K562 (cell line): Measurements from ENCODE around the gene CFDP1. TPM values are rescaled to one million over a fixed set of nuclear protein-coding genes. Genes with fewer than 3 reads are reported as not detected.
A peak's percentile ranks its signal among the peaks of the same experiment; 100 is the strongest.

ENCODE experiments used
- ATF7 ChIP-seq: fragments of 450-650 bp; IDR thresholded peaks from 2 replicates; pipeline ENCODE4 v1.7.1; 2014; ENCODE audit warnings: mild to moderate bottlenecking, moderate library complexity
- ELF4 ChIP-seq: fragments of 450-650 bp; formaldehyde crosslinking; IDR thresholded peaks from 2 replicates; pipeline ENCODE4 v1.4.0; 2022; ENCODE audit warnings: missing genetic modification characterization
- FOXJ3 ChIP-seq: sonication (generic); formaldehyde crosslinking; IDR thresholded peaks from 2 replicates; pipeline ENCODE4 v1.4.0; 2020; ENCODE audit warnings: mild to moderate bottlenecking, missing genetic modification reagents
- JUN ChIP-seq, 2 experiments: sonication (generic) in 1 of 2; formaldehyde crosslinking in 1 of 2; IDR thresholded peaks; 2 replicates each; pipeline versions ENCODE4 v1.6.1 to v1.8.0; 2012 to 2022; ENCODE audit warnings: borderline replicate concordance in 2 of 2, mild to moderate bottlenecking in 2 of 2, improper control_type of control experiment in 1 of 2, low read depth in 1 of 2, low read length in 1 of 2, missing genetic modification reagents in 1 of 2
- MEF2D ChIP-seq: conservative IDR thresholded peaks from 2 replicates; pipeline ENCODE4 v1.6.1; 2016; ENCODE audit warnings: low read depth, missing genetic modification characterization, missing compliant biosample characterization
- MGA ChIP-seq: fragments of 450-650 bp; IDR thresholded peaks from 2 replicates; pipeline ENCODE4 v1.6.1; 2016; ENCODE audit warnings: mild to moderate bottlenecking, moderate library complexity
- NR2C1 ChIP-seq, 2 experiments: fragments of 450-650 bp; IDR thresholded peaks; 2 replicates each; pipeline ENCODE4 v1.6.1; 2017; ENCODE audit warnings: mild to moderate bottlenecking in 2 of 2, antibody characterized with exemption in 1 of 2, inconsistent platforms in 1 of 2, missing compliant biosample characterization in 1 of 2, missing genetic modification characterization in 1 of 2
- ZNF589 ChIP-seq: fragments of 200-800 bp; sonication (Bioruptor generic); IDR thresholded peaks from 2 replicates; pipeline ENCODE4 v1.6.1; 2016; ENCODE audit warnings: low read depth, missing genetic modification characterization, missing compliant biosample characterization
- ZNF766 ChIP-seq: fragments of 200-800 bp; sonication (Bioruptor generic); conservative IDR thresholded peaks from 2 replicates; pipeline ENCODE4 v1.6.1; 2016; ENCODE audit warnings: missing genetic modification characterization, missing compliant biosample characterization
- polyA plus RNA-seq, 8 experiments: library from polyadenylated mRNA; depleted of rRNA in 4 of 8; stranded (reverse) in 5 of 8; unstranded in 3 of 8; fragments of >200 nt; fragmentation: Nextera tagmentation in 2 of 8; fragmentation: Illumina TruSeq in 1 of 8; extraction: Ambion mirVana in 2 of 8; extraction: Trizol in 1 of 8; gene quantifications; 2 replicates each; pipeline versions ENCODE4 v1.2.1 to v1.2.3, GENCODE V29; 2011 to 2014; ENCODE audit warnings: inconsistent platforms in 1 of 8, missing spikeins in 1 of 8
- total RNA-seq, 7 experiments: library from RNA; depleted of rRNA in 6 of 7; stranded (reverse); fragments of >200 nt in 6 of 7; fragmentation: Illumina TruSeq in 2 of 7; extraction: Trizol in 2 of 7; gene quantifications; 2 replicates each; pipeline versions ENCODE4 v1.2.1 to v1.2.3, GENCODE V29; 2011 to 2021; ENCODE audit warnings: low replicate concordance in 1 of 7

The CFDP1 gene
- total and polyA plus RNA-seq, 9 of the 15 experiments (the other 6 are each of a cell fraction or from before 2014, with no cell fraction given): 31.5 to 78.4 (median 61.7) TPM

GRCh38 chr16:75305364-75306098, 127.8 kb downstream of the CFDP1 start (continued):
- TF ChIP-seq MGA (peak; percentile 37; the same call in 1 of the 2 replicates), MEF2D (tag) (0 out of 2 replicates have a peak, but pooled peaks have one; percentile 52), ZNF766 (CRISPR knock-in tag) (peak; percentile 87), FOXJ3 (CRISPR knock-in tag) (peak; percentile 86), ELF4 (0 out of 2 replicates have a peak, but pooled peaks have one; percentile 44), ATF7 (peak; percentile 59), NR2C1 (IDR thresholded peaks at IDR 0.05) (no peak), NR2C1 (tag; IDR thresholded peaks at IDR 0.05) (no peak), JUN (IDR thresholded peaks at IDR 0.05; ENCODE audit: borderline replicate concordance, low read depth, low read length) (peak; percentile 90), JUN (CRISPR knock-in tag; IDR thresholded peaks at IDR 0.05; ENCODE audit: borderline replicate concordance) (no peak), ZNF589 (CRISPR knock-in tag) (peak; percentile 3; the same call in 1 of the 2 replicates)
- TF ChIP-seq, all 486 proteins: peak for 105
